ENCODE results near the gene DHRSX. TPM values are rescaled to one million over a fixed set of nuclear protein-coding genes. Genes with fewer than 3 reads are reported as not detected.
"Not testable (repeated sequence)": the region's sequence is repeated elsewhere in the genome, so short reads cannot be mapped to it uniquely, and the experiment has no call there.

Gene DHRSX
- total and polyA plus RNA-seq, 11 donors = 14.6 to 36.1 (median 24.1) TPM

- Histone ChIP-seq H3K27ac (no peak overlapping the region), H3K27me3 (no peaks in the 10 kb centered on the region), H3K36me3 (peaks cover 0 to 3% (median 0%) of the 10 kb centered on the region in 9 donors), H3K4me1 (peaks cover 0 to 20% (median 3%) of the 10 kb centered on the region in 12 donors), H3K4me3 (no peak overlapping the region), H3K9me3 (peaks cover 0 to 4% (median 0%) of the 10 kb centered on the region in 12 donors)
- intact Hi-C loops (cut with DNase I) = no loop called here
- DNase-seq = peak in 1 of 5 donors; percentile 20
- peak in 1 of 4 donors; percentile 7 for ATAC-seq
- WGBS, 4 donors = 87 to 90% (median 89%) methylated on average over 18 to 21 of the region's 21 CpGs
- TF ChIP-seq CTCF (IDR thresholded peaks at IDR 0.05) = no peak
- TF ChIP-seq POLR2A (IDR thresholded peaks at IDR 0.05) = no peak
These were observed 22.0 kb downstream of the DHRSX start for GRCh38 chrX:2478546-2479419.

- peak in 1 of 5 donors; percentile 33 for DNase-seq
- not testable (repeated sequence) for H3K9me3 ChIP-seq
These were observed 23.5 kb downstream of the DHRSX start for GRCh38 chrX:2477313-2477712.

GRCh38 chrX:2474963-2475726 lies 25.6 kb downstream of the DHRSX start:
- peaks cover 0 to 7% (median 0%) of the 10 kb centered on the region in 9 donors for H3K36me3 ChIP-seq
- H3K4me1 ChIP-seq = peaks cover 0 to 5% (median 0%) of the 10 kb centered on the region in 12 donors
- ATAC-seq = no peak
- no peaks in the 10 kb centered on the region for H3K27me3 ChIP-seq
- H3K9me3 ChIP-seq = peaks cover 0 to 4% (median 0%) of the 10 kb centered on the region in 12 donors
- H3K4me3 ChIP-seq = no peak overlapping the region
- 86 to 94% (median 91%) methylated on average over 15 to 18 of the region's 18 CpGs for WGBS, 4 donors
- DNase-seq = peak in 1 of 5 donors; percentile 32
- no peak for TF ChIP-seq CTCF (IDR thresholded peaks at IDR 0.05)
- TF ChIP-seq POLR2A (IDR thresholded peaks at IDR 0.05) = no peak
- intact Hi-C loops (cut with DNase I) = no loop called here
- H3K27ac ChIP-seq = no peak overlapping the region

More at GRCh38 chrX:2477313-2477712, 23.5 kb downstream of the DHRSX start:
- H3K27me3 ChIP-seq; intact Hi-C loops (cut with DNase I); H3K4me3 ChIP-seq; H3K36me3 ChIP-seq; H3K27ac ChIP-seq; ATAC-seq: not testable (repeated sequence)
- 96 to 97% (median 96%) methylated on average over 11 of the region's 11 CpGs for WGBS, 4 donors
- peaks cover 0 to 12% (median 0%) of the 10 kb centered on the region in 12 donors for H3K4me1 ChIP-seq

- 79 to 92% (median 82%) methylated on average over 19 to 20 of the region's 20 CpGs for WGBS, 4 donors
- DNase-seq (peak in 1 of 5 donors; percentile 7), ATAC-seq (no peak)
- intact Hi-C loops (cut with DNase I) = no loop called here
- H3K27ac ChIP-seq = no peak overlapping the region
- TF ChIP-seq POLR2A (IDR thresholded peaks at IDR 0.05) (no peak), CTCF (IDR thresholded peaks at IDR 0.05) (no peak)
- H3K9me3 ChIP-seq = no peaks in the 10 kb centered on the region
- H3K4me1 ChIP-seq = peaks cover 0 to 5% (median 0%) of the 10 kb centered on the region in 12 donors
- H3K27me3 ChIP-seq = no peaks in the 10 kb centered on the region
- H3K4me3 ChIP-seq = no peak overlapping the region
- H3K36me3 ChIP-seq = peaks cover 0 to 7% (median 0%) of the 10 kb centered on the region in 9 donors
These were observed 26.4 kb downstream of the DHRSX start for GRCh38 chrX:2474280-2474962.

- DNase-seq = peak in 1 of 5 donors; percentile 24
- intact Hi-C loops (cut with DNase I); H3K4me1 ChIP-seq; H3K4me3 ChIP-seq; H3K36me3 ChIP-seq; H3K27me3 ChIP-seq; H3K27ac ChIP-seq; H3K9me3 ChIP-seq; ATAC-seq: not testable (repeated sequence)
- 76 to 88% (median 79%) methylated on average over 15 of the region's 15 CpGs for WGBS, 4 donors
These were observed 27.7 kb downstream of the DHRSX start for GRCh38 chrX:2473064-2473463.

Measured in heart left ventricle (tissue), 16 donors.